H1 (cell line): ENCODE measurements around the gene ZFAND6. TPM values are rescaled to one million over a fixed set of nuclear protein-coding genes. Genes with fewer than 3 reads are reported as not detected.

Source experiments
- CTCF ChIA-PET: fragments of 300-600 bp; sonication (Branson Sonifier 250); formaldehyde crosslinking; loops from one replicate; lab custom pipeline; 2021; ENCODE audit not compliant: partially characterized antibody; lab: Charles Lee
- POLR2A ChIA-PET: fragments of 300-600 bp; sonication (Branson Sonifier 250); formaldehyde crosslinking; loops from one replicate; lab custom pipeline; 2021; ENCODE audit warnings: inconsistent platforms; ENCODE audit not compliant: partially characterized antibody; lab: Charles Lee
- DNase-seq, 2 experiments: peaks; one replicate each; pipeline versions ENCODE4 v3.0.0 to v3.0.0-alpha.2; 2010 to 2022; ENCODE audit warnings: low spot score in 2 of 2, low read depth in 1 of 2, mixed read lengths in 1 of 2
- FAIRE-seq: peaks from 2 replicates; lab custom pipeline; 2011; peaks lifted over from hg19 to GRCh38; lab: Jason Lieb, UNC
- H2AFZ ChIP-seq: 2 replicates; pipeline ENCODE4 v1.8.1; 2012; ENCODE audit warnings: low read length, inconsistent platforms
- H2AK5ac ChIP-seq: 2 replicates; pipeline ENCODE4 v1.6.1; 2013; ENCODE audit warnings: low read depth, low read length
- H2BK120ac ChIP-seq: replicated peaks from 2 replicates; pipeline ENCODE3; 2013; ENCODE audit warnings: low read depth, low read length, inconsistent platforms
- H2BK12ac ChIP-seq: 2 replicates; pipeline ENCODE4 v1.6.1; 2013; ENCODE audit warnings: low read depth, low read length
- H2BK15ac ChIP-seq: 2 replicates; pipeline ENCODE4 v1.6.1; 2013; ENCODE audit warnings: low read length
- H2BK20ac ChIP-seq: 2 replicates; pipeline ENCODE4 v1.6.1; 2013; ENCODE audit warnings: low read length
- H2BK5ac ChIP-seq: 2 replicates; pipeline ENCODE4 v1.6.1; 2013; ENCODE audit warnings: low read depth, low read length
- H3K14ac ChIP-seq: 2 replicates; pipeline ENCODE4 v1.6.1; 2013; ENCODE audit warnings: inconsistent platforms; ENCODE audit not compliant: insufficient read length
- H3K18ac ChIP-seq: 2 replicates; pipeline ENCODE4 v1.6.1; 2013; ENCODE audit warnings: low read length; ENCODE audit errors: extremely low read depth
- H3K23ac ChIP-seq: 2 replicates; pipeline ENCODE4 v1.6.1; 2013; ENCODE audit warnings: inconsistent platforms; ENCODE audit not compliant: insufficient read length
- H3K23me2 ChIP-seq: 2 replicates; pipeline ENCODE4 v1.6.1; 2013; ENCODE audit warnings: low read depth, low read length
- H3K27ac ChIP-seq: 2 replicates; pipeline ENCODE4 v1.6.1; 2011; ENCODE audit warnings: low read depth, low read length, inconsistent platforms
- H3K27me3 ChIP-seq, 4 experiments: replicated peaks in 1 of 4; 1 replicate in 1 of 4; 2 replicates in 3 of 4; pipeline versions ENCODE4 v1.6.1 to v1.8.1; 2011 to 2013; ENCODE audit warnings: low read length in 3 of 4, mild to moderate bottlenecking in 3 of 4, inconsistent platforms in 2 of 4, mixed read lengths in 2 of 4, moderate library complexity in 1 of 4; ENCODE audit not compliant: control insufficient read depth in 3 of 4, insufficient read depth in 3 of 4; ENCODE audit errors: extremely low read depth in 1 of 4
- H3K36me3 ChIP-seq, 4 experiments: 2 replicates each; pipeline versions ENCODE4 v1.6.1 to v1.8.1; 2011 to 2013; ENCODE audit warnings: mild to moderate bottlenecking in 4 of 4, low read length in 3 of 4, moderate library complexity in 2 of 4, control low read depth in 1 of 4, inconsistent platforms in 1 of 4; ENCODE audit not compliant: insufficient read depth in 4 of 4, control insufficient read depth in 2 of 4
- H3K4ac ChIP-seq: replicated peaks from 2 replicates; pipeline ENCODE3; 2013; ENCODE audit warnings: low read length, low read depth, mixed read lengths, inconsistent platforms; ENCODE audit not compliant: insufficient read length
- H3K4me1 ChIP-seq, 4 experiments: replicated peaks in 1 of 4; 1 replicate in 1 of 4; 2 replicates in 3 of 4; pipeline versions ENCODE4 v1.6.1 to v1.8.1; 2011 to 2013; ENCODE audit warnings: low read length in 3 of 4, inconsistent platforms in 2 of 4, mixed read lengths in 1 of 4; ENCODE audit not compliant: insufficient read depth in 4 of 4, control insufficient read depth in 3 of 4
- H3K4me2 ChIP-seq, 2 experiments: 2 replicates each; pipeline versions ENCODE4 v1.6.1 to v1.8.1; 2011 to 2013; ENCODE audit warnings: low read depth in 2 of 2, low read length in 2 of 2, control low read depth in 1 of 2, inconsistent platforms in 1 of 2, mild to moderate bottlenecking in 1 of 2; ENCODE audit not compliant: insufficient read depth in 1 of 2
- H3K4me3 ChIP-seq, 4 experiments: fragments of 200-600, 300-600 bp in 1 of 4; sonication (generic), shearing (Covaris generic), sonication (Bioruptor Twin) in 1 of 4; 2 replicates each; pipeline versions ENCODE4 v1.5.1 to v1.8.1; 2011 to 2016; ENCODE audit warnings: low read length in 4 of 4, low read depth in 3 of 4, control low read depth in 2 of 4, inconsistent platforms in 2 of 4, mild to moderate bottlenecking in 2 of 4, mixed read lengths in 1 of 4, moderate library complexity in 1 of 4; ENCODE audit not compliant: insufficient read depth in 2 of 4; ENCODE audit errors: extremely low read depth in 1 of 4
- H3K56ac ChIP-seq: replicated peaks from 2 replicates; pipeline ENCODE3; 2013; ENCODE audit warnings: low read depth, mild to moderate bottlenecking, mixed read lengths, low read length, inconsistent platforms; ENCODE audit not compliant: insufficient read length
- H3K79me1 ChIP-seq: 2 replicates; pipeline ENCODE4 v1.6.1; 2013; ENCODE audit warnings: low read depth, low read length, control low read depth
- H3K79me2 ChIP-seq, 2 experiments: 2 replicates each; pipeline versions ENCODE4 v1.6.1 to v1.8.1; 2012 to 2013; ENCODE audit warnings: low read length in 2 of 2, mild to moderate bottlenecking in 2 of 2, inconsistent platforms in 1 of 2; ENCODE audit not compliant: insufficient read depth in 2 of 2, control insufficient read depth in 1 of 2
- H3K9ac ChIP-seq, 4 experiments: replicated peaks in 1 of 4; 1 replicate in 1 of 4; 2 replicates in 3 of 4; pipeline versions ENCODE4 v1.6.1 to v1.8.1; 2011 to 2013; ENCODE audit warnings: low read depth in 3 of 4, low read length in 3 of 4, control low read depth in 2 of 4, mild to moderate bottlenecking in 2 of 4, moderate library complexity in 2 of 4, inconsistent platforms in 1 of 4; ENCODE audit errors: extremely low read depth in 1 of 4
- H3K9me3 ChIP-seq, 2 experiments: 2 replicates each; pipeline versions ENCODE4 v1.6.1 to v1.8.1; 2012 to 2013; ENCODE audit warnings: mild to moderate bottlenecking in 2 of 2, moderate library complexity in 2 of 2, control low read depth in 1 of 2, inconsistent platforms in 1 of 2, low read depth in 1 of 2, low read length in 1 of 2, mixed read lengths in 1 of 2; ENCODE audit not compliant: insufficient read depth in 2 of 2
- H4K20me1 ChIP-seq, 2 experiments: replicated peaks in 1 of 2; 2 replicates each; pipeline versions ENCODE3 to v1.8.1; 2011 to 2013; ENCODE audit warnings: inconsistent platforms in 2 of 2, low read length in 2 of 2, mild to moderate bottlenecking in 1 of 2; ENCODE audit not compliant: insufficient read depth in 2 of 2, control insufficient read depth in 1 of 2
- H4K5ac ChIP-seq: 2 replicates; pipeline ENCODE4 v1.6.1; 2013; ENCODE audit warnings: low read length, low read depth, mixed read lengths, inconsistent platforms; ENCODE audit not compliant: insufficient read length
- H4K8ac ChIP-seq: 2 replicates; pipeline ENCODE4 v1.8.0; 2013; ENCODE audit warnings: mild to moderate bottlenecking, moderate library complexity, low read length, inconsistent platforms; ENCODE audit not compliant: insufficient read depth; ENCODE audit errors: extremely low read depth
- H4K91ac ChIP-seq: replicated peaks from 2 replicates; pipeline ENCODE3; 2013; ENCODE audit warnings: low read length, mixed read lengths, inconsistent platforms; ENCODE audit not compliant: insufficient read length
- BRCA1 ChIP-seq: IDR thresholded peaks from 2 replicates; pipeline ENCODE4 v1.6.1; 2012; ENCODE audit warnings: low read depth, low read length, improper control_type of control experiment
- EP300 ChIP-seq, 2 experiments: IDR thresholded peaks; 1 replicate in 1 of 2; 2 replicates in 1 of 2; pipeline ENCODE4 v1.6.1; 2011 to 2012; ENCODE audit warnings: low read depth in 2 of 2, low read length in 2 of 2, mild to moderate bottlenecking in 2 of 2, borderline replicate concordance in 1 of 2, inconsistent platforms in 1 of 2, moderate library complexity in 1 of 2
- FOSL1 ChIP-seq: IDR thresholded peaks from 2 replicates; pipeline ENCODE4 v1.6.1; 2011; ENCODE audit warnings: mild to moderate bottlenecking, low read depth, low read length, moderate library complexity; ENCODE audit not compliant: insufficient read depth
- JUND ChIP-seq: IDR thresholded peaks from 2 replicates; pipeline ENCODE4 v1.6.1; 2011; ENCODE audit warnings: mild to moderate bottlenecking, improper control_type of control experiment, low read length
- KDM4A ChIP-seq: IDR thresholded peaks from one replicate; pipeline ENCODE4 v1.7.1; 2012; ENCODE audit warnings: low read depth, mild to moderate bottlenecking, moderate library complexity, low read length, inconsistent platforms; ENCODE audit not compliant: severe bottlenecking
- POLR2A ChIP-seq, 2 experiments: IDR thresholded peaks; 1 replicate in 1 of 2; 2 replicates in 1 of 2; pipeline ENCODE4 v1.6.1; 2011; ENCODE audit warnings: low read depth in 2 of 2, low read length in 2 of 2, mild to moderate bottlenecking in 2 of 2; ENCODE audit errors: control extremely low read depth in 1 of 2
- RBBP5 ChIP-seq: IDR thresholded peaks from 2 replicates; pipeline ENCODE4 v1.7.1; 2012; ENCODE audit warnings: low read depth, mild to moderate bottlenecking, inconsistent platforms, low read length, moderate library complexity, borderline replicate concordance
- SIX5 ChIP-seq: IDR thresholded peaks from 2 replicates; pipeline ENCODE4 v1.6.1; 2011; ENCODE audit warnings: mild to moderate bottlenecking, low read depth, low read length
- SP1 ChIP-seq: IDR thresholded peaks from 2 replicates; pipeline ENCODE4 v1.6.1; 2011; ENCODE audit warnings: low read depth, low read length
- TBP ChIP-seq: IDR thresholded peaks from 2 replicates; pipeline ENCODE4 v1.6.1; 2011; ENCODE audit warnings: low read depth, low read length, improper control_type of control experiment
- YY1 ChIP-seq: IDR thresholded peaks from 2 replicates; pipeline ENCODE4 v1.6.1; 2011; ENCODE audit warnings: low read depth, mild to moderate bottlenecking, low read length
- ZNF274 ChIP-seq: IDR thresholded peaks from 2 replicates; pipeline ENCODE4 v1.7.0; 2012; ENCODE audit warnings: low read length, borderline replicate concordance; ENCODE audit errors: extremely low read depth
- WGBS, 2 experiments: shearing (Covaris generic) in 1 of 2; methylation state at CpG; one replicate each; pipeline versions ENCODE4 v1.1.6 to v1.1.7; 2013 to 2015; ENCODE audit warnings: low lambda C conversion rate in 2 of 2, mixed read lengths in 2 of 2, inconsistent platforms in 1 of 2, low coverage in 1 of 2, missing lambda C conversion rate in 1 of 2; ENCODE audit not compliant: insufficient replicate concordance in 2 of 2, insufficient coverage in 1 of 2, insufficient read length in 1 of 2; ENCODE audit errors: extremely low coverage in 1 of 2, missing lambda C conversion rate in 1 of 2; 5-methylcytosine and 5-hydroxymethylcytosine counted together
- polyA plus RNA-seq, 7 experiments: library from polyadenylated mRNA; depleted of rRNA in 3 of 7; stranded (reverse) in 5 of 7; unstranded in 2 of 7; fragments of >200 nt in 5 of 7; fragments of 200-250 nt in 2 of 7; gene quantifications; 1 replicate in 5 of 7; 2 replicates in 1 of 7; 4 replicates in 1 of 7; pipeline versions ENCODE4 v1.2.1 to v1.2.3, GENCODE V29; 2011 to 2013; ENCODE audit warnings: missing spikeins in 2 of 7, mixed read lengths in 2 of 7
- total RNA-seq: library from RNA; stranded (reverse); fragmentation: NEBNext Ultra II Directional; extraction: Animal tissue kit (Norgen Biotek cat#: 25700); gene quantifications from 2 replicates; pipeline ENCODE4 v1.2.1, GENCODE V29; 2021

Gene ZFAND6
- total and polyA plus RNA-seq, 2 of the 8 experiments (the other 6 are each of a cell fraction or from before 2014, with no cell fraction given): 136 to 237 TPM

- Histone ChIP-seq H4K5ac (no peak overlapping the region), H3K4ac (no peak overlapping the region), H2BK20ac (no peak overlapping the region), H3K18ac (no peak overlapping the region), H3K23ac (no peak overlapping the region), H2BK15ac (no peak overlapping the region), H2AFZ (no peak overlapping the region), H3K4me3 (no peak overlapping the region), H3K27me3 (no peaks in the 10 kb centered on the region), H3K27ac (no peak overlapping the region), H2AK5ac (no peak overlapping the region), H2BK12ac (no peak overlapping the region), H4K8ac (no peak overlapping the region), H3K79me2 (no peaks in the 10 kb centered on the region), H2BK5ac (no peak overlapping the region), H4K91ac (no peak overlapping the region), H3K79me1 (no peaks in the 10 kb centered on the region), H3K4me1 (no peaks in the 10 kb centered on the region), H2BK120ac (no peak overlapping the region), H3K23me2 (no peaks in the 10 kb centered on the region), H3K4me2 (no peak overlapping the region), H4K20me1 (no peaks in the 10 kb centered on the region), H3K56ac (no peak overlapping the region), H3K36me3 (peaks cover 0 to 7% (median 2%) of the 10 kb centered on the region in 4 experiments; a peak in 3 of 8 replicates), H3K9me3 (no peaks in the 10 kb centered on the region), H3K9ac (no peak overlapping the region), H3K14ac (no peak overlapping the region)
- POLR2A ChIA-PET: no interaction called here
- DNase-seq (no peak), FAIRE-seq (no peak)
- CTCF ChIA-PET: no interaction called here
- no peak for TF ChIP-seq FOSL1
- TF ChIP-seq YY1: no peak
- no peak for TF ChIP-seq RBBP5
- no peak for TF ChIP-seq JUND
- no peak for TF ChIP-seq KDM4A
- no peak for TF ChIP-seq BRCA1
- TF ChIP-seq TBP: no peak
- no peak for TF ChIP-seq SP1
- TF ChIP-seq SIX5: no peak
- no peak for TF ChIP-seq ZNF274
- TF ChIP-seq POLR2A (IDR thresholded peaks at IDR 0.05; ENCODE audit: control extremely low read depth in 1 of 2, low read depth in 2 of 2, low read length in 2 of 2): no peak
- TF ChIP-seq EP300 (IDR thresholded peaks at IDR 0.05; ENCODE audit: borderline replicate concordance in 1 of 2, low read depth in 2 of 2, low read length in 2 of 2): no peak
- WGBS, 2 experiments: 89% methylated on average over 2 of the region's 2 CpGs; no CpG with 5 or more reads in 1 of the 2 experiments
Measured at GRCh38 chr15:80185152-80185551, 125.7 kb downstream of the ZFAND6 start.
